HG03432 (cell line): Measurements from ENCODE around the gene PRICKLE2.

Experiments
- ATAC-seq: cut with Tn5 transposase; IDR thresholded peaks from one replicate; pipeline ENCODE4 v1.9.1; 2021; ENCODE audit warnings: mild to moderate bottlenecking, moderate library complexity; ENCODE audit not compliant: unreplicated experiment

PRICKLE2 gene

DNA sequence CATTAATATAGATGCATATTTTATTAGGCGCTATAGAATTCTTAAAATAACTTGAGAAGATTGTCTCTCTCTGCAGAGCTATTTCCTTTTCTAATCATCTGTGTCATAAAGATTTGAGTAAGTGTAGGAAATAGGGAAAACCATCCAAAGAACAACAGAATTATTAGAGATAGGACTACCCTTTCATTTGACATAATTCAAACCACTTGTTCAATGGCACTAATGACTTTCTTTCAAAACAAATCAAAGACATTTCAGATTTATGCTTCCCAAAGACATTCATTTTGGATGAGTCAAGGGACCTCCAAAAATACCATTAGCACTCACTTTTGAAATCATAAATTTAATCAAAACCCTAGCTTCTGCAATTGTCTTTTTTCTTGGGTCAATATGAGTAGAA lies 29.5 kb downstream of the PRICKLE2 start:
- ATAC-seq = no peak

DNA sequence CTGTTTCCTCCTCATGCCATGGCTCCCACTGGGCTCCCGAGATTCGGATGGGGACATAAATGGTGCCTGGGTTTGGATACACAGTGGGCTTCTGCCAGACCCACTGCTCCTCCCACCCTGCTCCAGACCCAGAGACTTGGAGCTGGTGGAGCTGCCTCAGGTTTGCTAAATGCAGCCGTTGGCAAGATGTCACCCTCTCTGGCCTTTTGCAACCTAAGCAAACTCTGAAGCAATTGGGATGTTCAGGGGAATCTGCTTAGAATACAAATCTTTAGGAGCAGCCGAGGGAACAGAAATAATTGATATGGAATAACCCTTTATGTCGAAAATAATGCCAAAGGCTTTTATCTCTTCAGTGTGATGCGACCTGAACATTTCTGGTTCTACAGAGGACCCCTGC lies 33.4 kb downstream of the PRICKLE2 start:
- ATAC-seq = no peak

DNA sequence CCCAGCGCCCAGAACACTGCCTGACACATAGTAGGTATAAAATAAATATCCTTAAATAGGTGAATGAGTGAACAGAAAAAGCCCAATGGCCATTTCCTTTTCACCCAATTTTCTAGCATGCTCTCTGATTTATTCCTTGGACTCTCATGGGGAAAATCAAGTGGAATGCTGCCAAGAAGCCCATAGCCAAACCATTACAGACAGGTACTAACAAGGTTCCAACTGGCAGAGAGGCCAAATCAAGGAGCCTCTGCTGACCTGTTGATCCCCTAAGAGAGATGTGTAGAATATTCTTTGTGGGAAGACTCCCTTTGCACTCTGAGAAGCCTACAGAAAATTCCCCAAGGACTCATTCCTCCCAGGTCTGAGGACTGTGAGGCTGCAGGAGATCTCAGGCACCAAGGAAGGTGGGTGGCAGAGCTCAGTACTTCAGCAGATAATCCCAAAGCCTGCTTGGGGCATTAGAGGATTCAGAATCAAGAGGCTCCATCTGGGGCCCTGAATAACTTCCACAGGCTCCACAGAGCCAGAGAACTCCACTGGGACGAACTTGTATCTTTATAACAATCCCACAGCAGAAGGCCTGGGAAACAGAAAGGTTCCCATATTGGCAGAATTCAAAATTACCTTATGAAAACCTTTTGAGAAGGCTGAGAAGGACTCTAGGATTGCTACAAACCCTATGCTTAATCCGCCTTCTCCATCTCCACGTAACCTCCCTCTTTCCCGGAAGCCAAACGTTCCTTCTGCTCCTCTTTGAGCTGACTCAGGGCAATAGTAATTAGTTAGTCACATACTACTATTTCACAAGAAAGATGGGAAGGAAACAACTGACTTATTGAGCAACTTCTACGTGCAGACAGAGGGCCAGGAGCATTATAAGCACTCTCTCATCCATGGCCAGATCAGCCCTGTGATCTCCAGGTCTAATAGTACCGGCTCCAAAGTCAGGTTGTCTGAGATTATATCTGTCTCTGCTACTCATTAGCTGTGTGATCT lies 34.5 kb downstream of the PRICKLE2 start:
- ATAC-seq = no peak

DNA sequence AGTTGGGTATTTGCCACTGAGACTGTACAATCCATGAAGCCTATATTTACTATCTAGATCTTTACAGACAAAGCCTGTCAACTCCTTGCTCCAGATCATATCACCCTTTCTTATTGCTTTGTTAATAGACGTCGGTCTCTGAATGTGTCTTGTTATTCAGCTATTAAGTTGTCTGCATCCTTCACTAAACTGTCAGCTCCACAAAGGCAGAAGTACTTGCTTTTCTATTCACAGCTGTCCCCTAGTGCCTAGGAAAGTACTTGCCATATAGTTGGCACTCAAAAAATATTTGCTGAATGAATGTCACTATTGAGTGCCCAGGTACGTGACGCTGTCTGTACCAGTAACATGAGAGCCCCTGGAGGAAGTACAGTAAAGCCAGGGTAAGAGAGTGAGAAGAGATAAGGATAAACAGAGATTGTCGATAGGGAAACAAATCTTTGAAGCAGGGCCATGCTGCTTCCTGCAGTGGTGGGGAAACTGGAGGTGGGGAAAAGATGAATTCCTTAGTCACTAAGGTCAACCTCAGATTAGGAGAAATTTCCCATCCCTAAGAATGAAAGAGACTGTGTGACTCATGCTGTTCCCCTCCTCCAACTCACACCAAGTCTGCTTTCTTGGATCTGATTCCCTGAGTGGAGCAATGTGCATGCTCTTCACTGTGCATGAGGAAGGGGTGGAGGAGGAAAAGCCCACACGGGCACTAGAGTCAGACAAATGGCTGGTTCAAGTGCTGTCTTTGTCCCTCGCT lies 36.3 kb downstream of the PRICKLE2 start:
- no peak for ATAC-seq

DNA sequence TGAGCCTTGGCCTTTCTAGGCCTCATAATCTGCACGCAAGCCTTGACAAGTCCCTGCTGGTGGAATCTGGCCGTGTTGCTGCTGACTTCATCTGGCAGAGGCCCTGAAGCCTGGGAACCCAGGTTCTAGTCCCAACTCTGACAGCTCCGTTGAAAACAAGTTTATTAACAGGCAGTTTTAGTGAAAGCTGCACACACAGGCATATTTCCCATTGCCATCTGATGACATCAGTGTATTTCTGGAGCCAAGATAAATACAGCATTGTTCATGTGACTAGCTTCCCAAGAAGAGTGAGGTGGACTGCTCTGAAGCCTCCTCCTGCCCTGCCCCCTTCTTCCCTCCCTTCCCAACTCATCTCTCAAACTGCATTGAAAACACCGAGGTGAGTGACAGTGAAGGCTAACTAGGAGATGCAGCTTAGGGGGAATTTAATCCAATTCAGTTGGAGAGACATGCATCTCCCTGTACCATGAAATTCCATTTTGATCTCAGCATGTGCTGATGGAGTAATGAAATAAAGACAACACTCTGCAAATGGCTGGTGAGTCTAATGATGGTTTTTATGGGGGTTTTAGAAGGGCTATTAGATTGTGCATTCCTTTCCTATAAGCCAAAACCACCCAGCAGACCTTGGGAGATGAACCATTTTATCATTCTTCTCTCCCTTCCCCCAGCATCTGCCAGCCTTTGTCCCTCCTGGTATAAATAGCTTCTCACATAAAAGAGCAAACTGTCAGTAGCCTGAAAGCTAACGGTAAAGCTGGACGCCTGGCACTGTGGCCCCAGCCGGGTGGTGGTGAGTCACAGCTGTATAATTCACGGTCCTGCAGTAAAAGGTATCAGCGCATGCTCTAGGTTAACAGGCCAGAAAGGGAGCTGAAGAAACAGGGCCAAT lies 38.0 kb downstream of the PRICKLE2 start:
- ATAC-seq = no peak

DNA sequence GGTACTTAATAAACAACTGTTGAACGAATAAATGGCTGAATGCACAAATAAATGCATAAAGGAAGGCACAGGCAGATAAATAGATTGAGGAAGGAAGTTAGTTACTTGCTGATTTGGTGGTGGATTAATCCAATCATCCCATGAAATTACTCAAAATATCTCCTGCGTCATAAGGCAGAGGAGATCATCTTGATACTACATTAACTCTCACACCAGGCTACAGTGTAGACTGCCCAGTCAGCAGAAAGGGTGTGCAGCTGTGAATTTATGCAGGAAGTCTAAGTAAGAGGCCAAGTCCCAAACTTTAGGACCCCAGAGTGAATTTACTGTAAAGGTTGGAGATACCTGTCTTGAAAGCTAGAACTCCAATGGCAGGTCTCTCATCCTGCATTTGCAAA lies 38.6 kb downstream of the PRICKLE2 start:
- no peak for ATAC-seq

DNA sequence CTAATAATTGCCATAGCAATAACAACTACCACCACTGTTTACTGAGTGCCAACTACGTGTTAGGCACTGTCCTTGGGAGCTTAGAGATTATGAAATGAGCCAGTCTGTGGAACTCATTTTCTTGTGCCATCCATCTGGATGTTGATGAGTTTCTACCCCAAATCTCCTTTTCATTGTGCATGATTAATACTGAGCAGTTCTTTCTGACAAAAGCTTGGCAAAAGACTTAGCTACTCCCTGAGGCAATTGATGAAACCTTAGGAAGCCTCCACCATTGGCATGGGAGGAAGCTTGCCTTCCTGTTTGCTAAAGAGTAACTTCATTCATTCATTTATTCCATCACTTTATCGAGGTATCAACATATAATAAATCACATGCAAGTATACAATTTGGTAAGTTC lies 39.8 kb downstream of the PRICKLE2 start:
- ATAC-seq = no peak

DNA sequence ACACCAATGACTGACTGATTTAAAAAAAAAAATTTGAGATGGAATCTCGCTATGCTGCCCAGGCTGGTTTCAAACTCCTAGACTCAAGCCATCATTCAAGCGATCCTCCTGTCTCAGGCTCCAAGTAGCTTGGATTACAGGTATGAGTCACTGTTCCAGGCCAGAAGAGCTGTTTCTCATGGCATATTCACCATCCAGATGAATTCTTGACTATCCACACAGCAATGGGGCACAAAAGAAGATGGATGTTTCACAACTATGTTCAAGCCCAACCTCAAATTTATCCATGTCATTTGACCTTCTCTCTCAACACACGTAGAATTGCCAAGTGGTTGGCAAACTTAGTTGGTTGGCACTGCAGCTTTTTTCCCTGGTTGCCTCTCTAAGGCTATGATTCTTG lies 40.6 kb downstream of the PRICKLE2 start:
- no peak for ATAC-seq

DNA sequence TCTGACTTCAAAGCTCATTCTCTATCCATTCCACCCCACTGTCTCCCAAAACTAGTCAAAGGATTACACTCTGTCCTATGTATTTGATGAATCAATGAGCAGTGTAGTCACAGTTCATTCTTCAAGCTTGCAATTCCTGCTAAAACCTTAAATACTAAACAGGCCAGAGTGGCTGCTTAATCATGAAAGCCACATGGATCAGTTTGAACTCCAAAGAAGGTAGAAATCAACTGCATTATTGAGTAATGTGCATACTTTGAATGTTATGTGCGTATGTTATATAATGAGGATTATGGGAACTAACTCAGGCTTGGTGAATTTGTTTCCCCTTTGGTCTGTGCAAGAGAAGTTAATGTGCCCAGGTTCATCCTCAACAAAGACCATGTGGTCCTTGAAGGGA lies 45.4 kb downstream of the PRICKLE2 start:
- ATAC-seq = no peak

DNA sequence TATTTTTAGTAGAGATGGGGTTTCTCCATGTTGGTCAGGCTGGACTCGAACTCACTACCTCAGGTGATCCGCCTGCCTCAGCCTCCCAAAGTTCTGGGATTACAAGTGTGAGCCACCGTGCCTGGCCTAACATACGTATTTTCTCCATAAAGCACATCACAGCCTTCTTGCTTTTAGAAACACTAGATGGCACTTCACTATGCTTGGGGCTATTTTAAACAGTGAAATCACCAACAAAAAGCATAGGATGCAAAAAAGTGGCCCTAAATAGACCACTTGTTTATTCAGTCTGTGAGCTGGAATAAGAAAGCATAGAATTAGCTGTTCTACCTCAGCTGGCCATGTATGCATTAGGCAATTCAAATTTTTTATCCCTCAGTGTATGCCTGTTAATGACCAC lies 46.0 kb downstream of the PRICKLE2 start:
- ATAC-seq = no peak

DNA sequence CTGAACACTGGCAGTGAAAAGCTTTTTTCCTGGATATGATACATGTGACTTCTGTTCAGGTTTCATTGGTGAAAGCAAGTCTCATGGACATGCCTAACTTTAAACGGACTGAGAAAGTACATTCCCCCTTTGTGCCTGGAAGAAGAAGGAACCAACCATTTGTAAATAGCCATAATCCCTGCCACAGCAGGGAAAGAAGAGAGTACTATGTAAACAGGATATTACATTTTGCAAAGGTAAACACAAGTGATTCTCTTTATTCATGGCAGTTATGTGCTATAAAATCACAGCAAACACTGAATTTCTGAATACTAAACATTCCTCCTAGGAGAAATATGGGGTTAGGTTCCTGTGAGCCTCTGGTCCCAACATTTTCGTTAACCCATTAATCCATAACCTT lies 46.8 kb downstream of the PRICKLE2 start:
- no peak for ATAC-seq

DNA sequence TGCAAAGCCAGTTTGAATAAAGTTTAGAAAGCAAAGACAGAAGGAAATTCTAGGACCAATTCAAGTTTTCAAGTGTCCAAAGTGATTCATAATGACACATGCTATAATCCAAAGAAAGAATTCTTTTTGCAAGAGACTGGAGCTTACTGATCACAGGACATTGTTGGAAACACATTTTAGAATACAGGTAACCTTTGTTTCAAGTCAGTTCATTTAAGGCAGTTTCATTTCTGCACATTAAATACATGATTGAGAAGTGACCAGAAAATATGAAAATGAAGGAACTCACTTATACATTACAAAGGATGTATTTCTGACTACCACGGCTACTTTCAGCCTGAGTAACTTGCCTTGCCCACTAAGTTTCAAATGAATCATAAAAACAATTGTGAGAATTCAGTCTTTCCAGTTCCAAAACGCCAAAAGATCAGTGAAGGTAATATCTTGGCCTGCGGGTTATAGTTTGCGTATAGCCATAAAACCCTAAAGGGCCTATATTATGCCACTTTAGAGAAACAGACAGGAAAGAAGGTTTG lies 48.7 kb downstream of the PRICKLE2 start:
- ATAC-seq = peak; percentile 88

DNA sequence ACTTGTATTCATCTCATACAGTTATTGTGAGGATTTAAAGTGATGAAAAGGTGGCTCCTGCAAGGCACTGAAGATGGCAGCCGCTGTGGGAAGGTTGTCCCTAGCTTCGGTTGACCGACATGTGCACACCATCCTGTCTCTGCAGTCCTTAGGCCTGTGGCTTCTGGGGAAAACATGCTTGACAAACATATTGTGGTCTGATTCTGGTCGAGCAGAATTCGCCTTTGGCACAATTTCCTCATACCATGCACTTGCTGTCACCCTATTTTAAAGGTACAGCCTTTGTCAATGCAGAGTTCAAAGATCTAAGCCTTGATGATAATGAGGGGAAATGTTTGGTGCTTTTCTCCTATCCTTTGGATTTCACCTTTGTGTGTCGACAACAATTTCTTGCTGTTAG lies 50.9 kb downstream of the PRICKLE2 start:
- no peak for ATAC-seq

DNA sequence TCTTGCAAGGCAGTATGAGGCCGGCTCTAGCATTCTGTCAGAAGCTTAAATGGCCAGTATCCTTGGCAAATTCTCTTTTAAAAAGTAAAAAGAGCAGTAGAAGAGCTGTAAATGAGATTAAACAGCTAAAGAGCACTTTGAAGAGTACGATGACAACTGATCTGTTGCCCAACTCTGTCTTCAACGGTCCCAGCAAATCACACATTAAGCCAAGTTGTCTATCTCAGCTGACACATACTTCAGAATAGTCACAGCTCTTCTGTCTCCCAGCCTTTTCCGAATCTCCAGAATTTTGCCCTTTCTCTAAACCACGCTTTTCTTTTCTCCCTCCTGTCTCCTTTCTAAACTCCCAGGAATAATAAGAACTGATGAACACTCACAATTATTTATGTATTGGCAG lies 51.7 kb downstream of the PRICKLE2 start:
- ATAC-seq = no peak

DNA sequence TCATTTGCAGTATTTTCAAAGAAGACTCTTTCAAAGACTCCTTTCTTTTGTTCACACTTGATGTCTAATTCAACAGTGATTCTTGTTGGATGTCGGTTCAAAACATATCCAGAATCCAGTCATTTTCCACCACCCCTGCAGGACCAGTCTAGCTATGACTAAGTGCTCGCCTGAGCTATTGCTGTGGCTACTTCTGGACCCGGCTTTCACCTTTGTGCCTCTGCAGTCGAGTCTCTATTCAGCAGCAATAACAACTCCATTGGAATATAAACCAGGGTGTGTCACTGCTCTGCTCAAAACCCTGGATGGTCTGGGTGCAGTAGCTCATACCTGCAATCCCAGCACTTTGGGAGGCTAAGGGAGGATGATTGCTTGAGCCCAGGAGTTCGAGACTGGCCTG lies 55.0 kb downstream of the PRICKLE2 start:
- ATAC-seq = no peak

DNA sequence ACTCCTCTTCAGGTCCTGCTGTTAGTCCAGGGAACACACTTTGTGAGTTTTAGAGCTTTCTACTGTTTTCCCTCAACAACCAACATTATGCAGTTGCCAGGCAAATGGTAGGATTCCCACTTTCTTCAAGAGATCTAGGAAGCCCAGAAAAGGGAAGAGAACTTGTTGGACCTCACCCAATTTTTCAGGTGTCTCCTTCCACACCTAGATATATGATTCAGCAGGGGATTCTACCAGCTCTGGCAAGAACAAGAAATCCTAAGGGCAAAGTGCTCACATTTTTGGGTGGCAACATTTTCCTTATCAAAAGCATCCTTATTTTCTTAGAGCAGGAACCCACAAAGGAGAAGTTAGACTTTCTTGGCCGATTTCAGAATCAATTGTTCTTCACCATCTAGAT lies 57.4 kb downstream of the PRICKLE2 start:
- no peak for ATAC-seq

DNA sequence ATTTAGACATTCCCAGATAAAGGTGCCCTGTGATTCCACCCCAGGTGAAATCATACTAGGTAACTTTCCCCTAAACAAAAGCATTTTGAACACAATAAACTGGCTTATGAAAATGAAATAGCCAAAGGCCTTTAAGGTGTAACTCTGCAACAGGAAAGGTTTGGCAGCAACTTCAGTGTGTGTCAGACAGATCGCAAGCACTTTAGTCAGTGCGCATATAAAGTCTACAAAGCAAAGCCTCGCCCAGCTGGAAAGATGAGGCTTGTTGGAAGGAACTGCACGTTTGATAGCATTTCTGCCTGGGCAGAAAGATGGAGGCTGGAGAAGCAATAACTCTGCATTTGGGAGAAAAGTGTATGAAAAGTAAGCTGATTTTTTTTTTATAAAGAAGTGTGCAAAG lies 57.9 kb downstream of the PRICKLE2 start:
- no peak for ATAC-seq

DNA sequence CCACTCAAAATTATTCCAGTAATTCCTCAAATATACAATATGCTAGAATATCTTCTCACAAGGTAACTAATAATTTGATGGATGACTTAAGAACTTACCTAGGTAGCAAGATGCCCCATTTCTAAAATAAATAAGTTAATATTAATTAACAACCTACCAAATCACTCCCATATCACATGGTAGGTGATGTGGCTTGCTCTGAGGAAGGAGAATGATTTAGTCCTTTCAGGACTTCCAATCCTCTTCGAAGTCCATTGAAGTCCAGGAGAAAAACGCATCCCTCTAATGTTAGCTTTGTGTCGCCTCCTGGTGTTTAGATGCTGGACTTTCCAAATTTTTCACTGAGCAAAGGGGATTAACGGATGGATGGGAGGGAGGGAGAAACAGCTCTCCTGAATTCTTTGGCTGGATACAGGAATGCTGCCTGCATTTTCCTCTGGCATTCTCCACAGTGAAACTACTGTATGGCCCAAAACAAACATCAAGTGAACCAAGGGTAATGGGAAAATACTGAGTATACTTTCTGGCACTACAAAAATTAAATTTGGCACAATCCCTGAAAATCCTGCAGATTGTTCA lies 58.6 kb downstream of the PRICKLE2 start:
- no peak for ATAC-seq

DNA sequence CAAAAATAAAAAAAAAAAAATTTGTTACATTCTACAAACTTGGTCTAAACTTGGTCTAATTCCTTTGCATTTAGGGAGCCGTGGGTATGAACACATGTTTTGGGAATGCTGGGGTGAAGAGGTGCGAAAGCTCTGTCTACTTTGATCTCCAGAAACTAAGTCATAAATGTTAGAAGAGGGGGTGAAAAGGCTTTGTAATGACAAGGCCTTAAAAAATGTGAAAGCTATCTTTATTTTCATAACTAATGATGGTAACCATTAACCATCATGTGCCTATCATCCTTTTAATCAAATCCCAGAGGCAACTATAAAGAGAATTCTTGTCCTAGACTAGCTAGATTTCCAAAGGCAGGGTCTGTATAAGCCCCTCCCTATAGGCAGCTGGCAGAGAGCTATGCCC lies 60.9 kb downstream of the PRICKLE2 start:
- no peak for ATAC-seq

DNA sequence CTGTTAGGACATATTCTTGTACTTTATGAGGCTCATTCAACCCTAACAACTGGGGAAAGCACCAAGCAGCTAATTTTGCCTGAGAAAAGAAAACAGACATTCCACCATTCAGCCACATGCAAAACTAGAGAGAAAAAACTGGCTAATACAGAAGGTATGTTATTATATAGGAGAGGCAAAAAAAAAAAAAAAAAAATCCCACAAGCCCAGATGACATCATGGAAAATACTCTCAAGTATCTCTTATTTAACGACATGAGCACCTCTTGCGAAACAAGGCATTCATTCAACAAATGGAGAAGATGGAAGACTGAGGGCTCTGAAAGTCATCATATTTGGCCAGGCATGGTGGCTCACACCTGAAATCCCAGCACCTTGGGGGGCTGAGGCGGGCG lies 61.5 kb downstream of the PRICKLE2 start:
- peak; percentile 90 for ATAC-seq
